ENCODE data around the gene RPRD1A. TPM values are rescaled to one million over a fixed set of nuclear protein-coding genes. Genes with fewer than 3 reads are reported as not detected.
A peak's percentile ranks its signal among the peaks of the same experiment; 100 is the strongest.

The RPRD1A gene
- total RNA-seq, 1 donor from 2014 or later: 198 TPM

DNA sequence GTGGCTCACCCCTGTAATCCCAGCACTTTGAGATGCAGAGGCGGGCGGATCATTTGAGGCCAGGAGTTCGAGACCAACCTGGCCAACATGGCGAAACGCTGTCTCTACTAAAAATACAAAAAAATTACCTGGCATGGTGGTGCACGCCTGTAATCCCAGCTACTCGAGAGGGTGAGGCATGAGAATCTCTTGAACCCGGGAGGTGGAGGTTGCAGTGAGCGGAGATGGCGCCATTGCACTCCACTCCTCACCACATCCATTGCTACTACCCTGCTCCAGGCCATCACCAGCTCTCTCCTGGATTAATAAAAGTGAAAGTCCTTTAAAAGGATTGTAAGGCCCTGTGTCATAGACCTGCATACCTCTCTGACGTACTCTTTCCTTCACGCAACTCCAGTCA lies 93.7 kb downstream of the RPRD1A start:
- Histone ChIP-seq H3K4me3 (peak overlapping the region; percentile 89), H3K9me3 (ENCODE audit: low read depth) (no peaks in the 10 kb centered on the region), H3K79me2 (ENCODE audit: low read depth) (peaks cover 25% of the 10 kb centered on the region), H4K20me1 (ENCODE audit: low read depth) (no peaks in the 10 kb centered on the region), H3K36me3 (peaks cover 25% of the 10 kb centered on the region), H3K4me1 (peaks cover 10% of the 10 kb centered on the region), H3K27ac (no peak overlapping the region), H3K9ac (peak overlapping the region; percentile 73), H3K4me2 (peak overlapping the region; percentile 86), H3K27me3 (no peaks in the 10 kb centered on the region), H2AFZ (replicated peaks) (no peak overlapping the region), H3F3A (ENCODE audit: low read depth) (peaks cover 6% of the 10 kb centered on the region)
- Mint-ChIP-seq H3K36me3 (peaks cover 25% of the 10 kb centered on the region), H3K4me3 (peak overlapping the region; percentile 94), H3K4me1 (peaks cover 19% of the 10 kb centered on the region), H3K27ac (no peak overlapping the region), H3K9me3 (no peaks in the 10 kb centered on the region), H3K27me3 (ENCODE audit: insufficient read depth, low read depth) (no peaks in the 10 kb centered on the region)
- TF ChIP-seq, protein P1, sequence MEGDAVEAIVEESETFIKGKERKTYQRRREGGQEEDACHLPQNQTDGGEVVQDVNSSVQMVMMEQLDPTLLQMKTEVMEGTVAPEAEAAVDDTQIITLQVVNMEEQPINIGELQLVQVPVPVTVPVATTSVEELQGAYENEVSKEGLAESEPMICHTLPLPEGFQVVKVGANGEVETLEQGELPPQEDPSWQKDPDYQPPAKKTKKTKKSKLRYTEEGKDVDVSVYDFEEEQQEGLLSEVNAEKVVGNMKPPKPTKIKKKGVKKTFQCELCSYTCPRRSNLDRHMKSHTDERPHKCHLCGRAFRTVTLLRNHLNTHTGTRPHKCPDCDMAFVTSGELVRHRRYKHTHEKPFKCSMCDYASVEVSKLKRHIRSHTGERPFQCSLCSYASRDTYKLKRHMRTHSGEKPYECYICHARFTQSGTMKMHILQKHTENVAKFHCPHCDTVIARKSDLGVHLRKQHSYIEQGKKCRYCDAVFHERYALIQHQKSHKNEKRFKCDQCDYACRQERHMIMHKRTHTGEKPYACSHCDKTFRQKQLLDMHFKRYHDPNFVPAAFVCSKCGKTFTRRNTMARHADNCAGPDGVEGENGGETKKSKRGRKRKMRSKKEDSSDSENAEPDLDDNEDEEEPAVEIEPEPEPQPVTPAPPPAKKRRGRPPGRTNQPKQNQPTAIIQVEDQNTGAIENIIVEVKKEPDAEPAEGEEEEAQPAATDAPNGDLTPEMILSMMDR (IDR thresholded peaks at IDR 0.05): no peak
- no peak for TF ChIP-seq EZH2 (IDR thresholded peaks at IDR 0.05)
- TF ChIP-seq EZH2phosphoT487 (IDR thresholded peaks at IDR 0.05): no peak
- DNase-seq (ENCODE audit: low spot score): no peak

DNA sequence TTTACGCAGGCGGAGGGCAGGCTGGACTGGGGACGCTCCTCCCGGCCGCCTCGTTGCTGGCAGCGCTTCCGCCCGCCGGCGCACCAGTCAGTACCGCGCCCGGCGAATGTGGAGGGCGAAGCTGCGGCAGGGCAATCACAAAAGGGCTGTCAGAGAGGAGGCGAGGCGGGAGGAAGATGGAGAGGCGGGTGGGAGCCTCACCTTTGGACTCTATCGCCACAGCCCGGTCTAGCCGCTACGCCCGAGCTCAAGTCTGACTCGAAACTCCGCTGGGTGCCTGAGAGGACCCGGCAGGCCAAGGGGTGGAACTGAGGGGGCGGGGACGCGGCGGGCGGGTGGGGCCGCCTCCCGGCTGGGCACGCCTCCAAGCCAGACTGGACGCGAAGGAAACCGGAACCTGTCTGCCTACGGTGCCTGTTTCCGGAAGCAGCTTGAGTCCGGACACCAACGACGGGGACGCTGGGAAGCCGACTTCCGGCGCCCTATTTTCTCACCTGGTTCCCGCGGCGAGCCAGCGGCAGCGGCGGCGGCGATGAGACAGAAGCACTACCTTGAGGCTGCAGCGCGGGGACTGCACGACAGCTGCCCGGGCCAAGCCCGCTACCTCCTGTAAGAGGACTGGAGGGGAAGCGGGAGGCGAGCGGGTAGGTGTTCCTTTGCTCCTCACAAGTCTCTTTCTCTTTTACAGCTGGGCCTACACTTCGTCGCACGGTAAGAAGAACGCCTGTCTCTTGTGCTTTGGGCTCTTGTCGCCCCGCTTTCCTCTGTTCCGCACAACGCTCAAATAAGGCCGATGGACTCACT lies 95.0 kb downstream of the RPRD1A start, which contains the start of gene RMP24:
TSS of gene RMP24 (plus strand) at position 483 of the 804 bp plus-strand sequence.
- H3K36me3 Mint-ChIP-seq: peaks cover 16% of the 10 kb centered on the region
- TF ChIP-seq EZH2 (IDR thresholded peaks at IDR 0.05) (no peak), EZH2phosphoT487 (IDR thresholded peaks at IDR 0.05) (no peak)
- TF ChIP-seq, protein P1 (IDR thresholded peaks at IDR 0.05): no peak

DNA sequence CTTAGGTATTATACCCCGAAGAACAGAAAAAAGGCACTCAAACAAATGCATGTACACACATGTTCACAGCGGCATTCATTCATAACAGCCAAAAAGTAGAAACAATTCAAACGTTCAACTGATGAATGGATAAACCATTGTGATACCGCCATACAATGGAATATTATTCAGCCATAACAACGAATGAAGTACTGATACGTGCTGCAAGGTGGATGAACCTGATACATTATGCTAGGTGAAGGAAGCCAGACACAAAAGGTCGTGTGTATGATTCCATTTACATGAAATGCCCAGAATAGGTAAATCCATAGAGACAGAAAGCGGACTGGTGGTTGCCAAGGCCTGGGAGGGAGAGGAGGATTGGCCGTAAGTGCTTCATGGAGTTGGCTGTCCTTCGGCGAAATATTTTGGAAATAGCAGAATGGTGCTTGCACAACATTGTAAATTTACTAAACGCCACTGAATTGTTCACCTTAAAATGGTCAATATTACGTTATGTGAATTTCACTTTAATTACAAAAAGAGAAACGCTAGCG lies 95.6 kb downstream of the RPRD1A start:
- peaks cover 6% of the 10 kb centered on the region for H3F3A ChIP-seq (ENCODE audit: low read depth)
- peaks cover 19% of the 10 kb centered on the region for H3K4me1 Mint-ChIP-seq
- peaks cover 10% of the 10 kb centered on the region for H3K4me1 ChIP-seq
- no peaks in the 10 kb centered on the region for H4K20me1 ChIP-seq (ENCODE audit: low read depth)
- DNase-seq (ENCODE audit: low spot score): no peak
- no peak overlapping the region for H3K9ac ChIP-seq
- peak overlapping the region; percentile 86 for H3K4me2 ChIP-seq
- peaks cover 14% of the 10 kb centered on the region for H3K36me3 Mint-ChIP-seq
- TF ChIP-seq EZH2 (IDR thresholded peaks at IDR 0.05): no peak
- no peak for TF ChIP-seq EZH2phosphoT487 (IDR thresholded peaks at IDR 0.05)
- TF ChIP-seq, protein P1 (IDR thresholded peaks at IDR 0.05): no peak
- H3K4me3 Mint-ChIP-seq: peak overlapping the region; percentile 94
- H3K27ac ChIP-seq: no peak overlapping the region
- no peaks in the 10 kb centered on the region for H3K27me3 ChIP-seq
- H3K27me3 Mint-ChIP-seq (ENCODE audit: insufficient read depth, low read depth): no peaks in the 10 kb centered on the region
- peak overlapping the region; percentile 59 for H3K27ac Mint-ChIP-seq
- H3K9me3 ChIP-seq (ENCODE audit: low read depth): no peaks in the 10 kb centered on the region
- peaks cover 25% of the 10 kb centered on the region for H3K79me2 ChIP-seq (ENCODE audit: low read depth)
- H3K9me3 Mint-ChIP-seq: no peaks in the 10 kb centered on the region
- H2AFZ ChIP-seq (replicated peaks): peak overlapping the region; percentile 80
- H3K36me3 ChIP-seq: peaks cover 17% of the 10 kb centered on the region
- H3K4me3 ChIP-seq: peak overlapping the region; percentile 89

More for the DNA sequence above, 95.0 kb downstream of the RPRD1A start, which contains the start of gene RMP24:
- Histone ChIP-seq H3K4me1 (peaks cover 10% of the 10 kb centered on the region), H3K9me3 (ENCODE audit: low read depth) (no peaks in the 10 kb centered on the region), H3K27me3 (no peaks in the 10 kb centered on the region), H3K79me2 (ENCODE audit: low read depth) (peaks cover 25% of the 10 kb centered on the region), H3K4me3 (peak within 1 kb of the TSS; percentile 89), H3K36me3 (peaks cover 18% of the 10 kb centered on the region), H4K20me1 (ENCODE audit: low read depth) (no peaks in the 10 kb centered on the region), H3K4me2 (peak within 1 kb of the TSS; percentile 86), H3F3A (ENCODE audit: low read depth) (peaks cover 6% of the 10 kb centered on the region), H3K27ac (no peak within 1 kb of the TSS), H2AFZ (replicated peaks) (peak within 1 kb of the TSS; percentile 93), H3K9ac (peak within 1 kb of the TSS; percentile 73)
- H3K4me3 Mint-ChIP-seq: peak within 1 kb of the TSS; percentile 94
- H3K27ac Mint-ChIP-seq: peak within 1 kb of the TSS; percentile 65
- peak; percentile 96 for DNase-seq (ENCODE audit: low spot score)
- no peaks in the 10 kb centered on the region for H3K27me3 Mint-ChIP-seq (ENCODE audit: insufficient read depth, low read depth)
- H3K4me1 Mint-ChIP-seq: peaks cover 19% of the 10 kb centered on the region
- H3K9me3 Mint-ChIP-seq: no peaks in the 10 kb centered on the region

All from neural progenitor cell (in vitro differentiated cells).